ENCODE results near the gene HSPG2. TPM values are rescaled to one million over a fixed set of nuclear protein-coding genes. Genes with fewer than 3 reads are reported as not detected.

HSPG2 gene
- total and polyA plus RNA-seq, 2 of the 8 experiments (the other 6 are each of a cell fraction or from before 2014, with no cell fraction given): 17.8 to 111 TPM

DNA sequence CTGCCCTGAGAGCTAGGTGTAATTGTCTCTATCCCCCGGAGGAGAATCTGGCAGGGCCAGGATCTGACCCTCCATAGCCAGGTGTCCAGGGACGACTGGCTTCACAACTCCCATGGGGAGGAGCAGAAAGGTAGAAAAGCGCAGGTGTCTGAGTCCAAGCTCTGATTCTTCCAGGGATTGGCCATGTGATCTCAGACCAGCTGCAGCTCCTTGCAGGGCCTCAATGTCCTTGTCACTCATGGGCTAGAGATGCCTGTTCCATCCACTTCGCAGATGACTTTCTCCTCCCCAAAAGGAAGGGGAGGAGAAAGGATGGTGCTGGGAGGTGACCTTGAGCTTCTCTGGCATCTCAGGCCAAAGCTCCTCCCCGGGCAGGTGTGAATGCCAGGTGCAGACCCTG lies 22.7 kb downstream of the HSPG2 start (continued):
- TF ChIP-seq RXRA (IDR thresholded peaks at IDR 0.05; ENCODE audit: insufficient read depth, low read depth, low read length) (no peak), TBP (IDR thresholded peaks at IDR 0.05; ENCODE audit: low read depth, low read length) (no peak)
